Fibroblast of mammary gland (primary cell): Measurements from ENCODE around the gene MIEF2.
"Not testable (repeated sequence)": the region's sequence is repeated elsewhere in the genome, so short reads cannot be mapped to it uniquely, and the experiment has no call there.

Experiments
- DNase-seq: peaks from one replicate; pipeline ENCODE4 v3.0.0-alpha.2; 2010; ENCODE audit warnings: low read depth
- H3K4me3 ChIP-seq: 2 replicates; pipeline ENCODE4 v1.5.1; 2011; ENCODE audit warnings: low read depth, mild to moderate bottlenecking, low read length, moderate library complexity; ENCODE audit not compliant: control insufficient read depth
- CTCF ChIP-seq: conservative IDR thresholded peaks from 2 replicates; pipeline ENCODE4 v1.5.1; 2011; ENCODE audit warnings: low read depth, low read length, inconsistent platforms; ENCODE audit not compliant: control insufficient read depth, insufficient read depth

MIEF2 gene

GRCh38 chr17:18260332-18261145, at the start of gene MIEF2:
Gene MIEF2, plus strand, starts transcription at chr17:18260662. Its CDS starts 2,059 bp downstream, at chr17:18262721.
- peak within 1 kb of the TSS; percentile 76 for H3K4me3 ChIP-seq
- DNase-seq = peak; percentile 89
- TF ChIP-seq CTCF = no peak

GRCh38 chr17:18213666-18214270, 46.7 kb upstream of the MIEF2 start:
- DNase-seq = no peak
- H3K4me3 ChIP-seq = no peak overlapping the region
- TF ChIP-seq CTCF = no peak

- H3K4me3 ChIP-seq, DNase-seq: not testable (repeated sequence)
Observed at GRCh38 chr17:18216906-18217305, 43.6 kb upstream of the MIEF2 start.

- no peak overlapping the region for H3K4me3 ChIP-seq
- peak; percentile 62 for DNase-seq
- peak; percentile 97 for TF ChIP-seq CTCF
Observed at GRCh38 chr17:18217412-18218015, 42.9 kb upstream of the MIEF2 start.

- no peak for TF ChIP-seq CTCF
- peak; percentile 70 for DNase-seq
- H3K4me3 ChIP-seq = no peak overlapping the region
Observed at GRCh38 chr17:18218756-18219415, 41.6 kb upstream of the MIEF2 start.

GRCh38 chr17:18224053-18224386, 36.4 kb upstream of the MIEF2 start:
- no peak for TF ChIP-seq CTCF
- H3K4me3 ChIP-seq = no peak overlapping the region
- peak; percentile 12 for DNase-seq
